HG03575 (cell line): ENCODE results near the gene ARL13A.

Experiments
- ATAC-seq: cut with Tn5 transposase; IDR thresholded peaks from one replicate; pipeline ENCODE4 v1.9.1; 2021; ENCODE audit not compliant: unreplicated experiment, insufficient number of reproducible peaks, low FRiP score; ENCODE audit errors: extremely low read depth

ARL13A gene

DNA sequence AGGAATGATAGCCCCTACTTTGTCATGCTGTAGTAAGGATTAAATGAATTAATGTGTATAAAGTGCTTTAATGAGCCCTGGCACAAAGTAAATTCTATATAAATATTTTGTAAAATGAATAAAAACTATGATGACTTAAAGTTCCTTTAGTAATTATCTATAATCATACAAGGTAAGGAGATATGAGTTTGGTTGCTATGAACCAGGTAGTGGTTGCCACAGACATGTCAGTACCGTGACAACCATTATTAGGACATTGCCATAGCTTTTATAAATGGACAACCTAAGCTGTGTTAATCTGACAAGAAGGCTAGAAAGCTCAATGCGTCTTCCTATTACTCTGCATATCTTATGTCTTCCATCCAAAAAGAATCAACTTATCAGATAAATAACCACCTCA is at the start of gene ARL13A:
ARL13A (plus strand) TSS at position 301 of the 400 bp plus-strand sequence. CDS start 3,982 bp downstream, outside the sequence.
- ATAC-seq, result no peak

- no peak for ATAC-seq
Observed at GRCh38 chrX:100924375-100924774, 45.1 kb upstream of the ARL13A start.

DNA sequence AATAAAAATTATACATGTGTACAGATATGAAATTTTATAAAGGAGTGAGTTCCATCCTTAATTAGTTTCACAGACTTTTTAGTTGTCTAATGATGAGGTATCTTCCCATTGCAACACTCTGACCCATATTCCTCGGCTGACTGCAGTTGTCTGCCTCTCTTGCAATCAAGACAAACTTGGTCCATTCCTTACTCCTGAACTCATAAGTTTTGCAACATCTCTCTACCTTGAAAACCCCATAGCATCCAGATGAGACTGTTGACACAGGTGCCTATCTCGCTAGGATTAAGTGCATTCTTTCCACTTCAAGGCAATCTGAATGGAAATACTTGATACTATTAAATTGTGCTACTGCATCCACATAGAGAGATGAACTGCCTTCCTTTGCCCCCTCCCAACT is 43.1 kb upstream of the ARL13A start:
- ATAC-seq, result no peak

GRCh38 chrX:100928660-100929613 is 40.6 kb upstream of the ARL13A start, which contains the start of gene XKRX:
Gene XKRX, minus strand, starts transcription at chrX:100928917. Its CDS starts 613 bp downstream, at chrX:100928304.
- no peak for ATAC-seq

- peak; percentile 45 for ATAC-seq
Observed at GRCh38 chrX:100931218-100931924, 38.1 kb upstream of the ARL13A start.

GRCh38 chrX:100931925-100932285 is 37.6 kb upstream of the ARL13A start:
- no peak for ATAC-seq

GRCh38 chrX:100935767-100936166 is 33.7 kb upstream of the ARL13A start:
- no peak for ATAC-seq

DNA sequence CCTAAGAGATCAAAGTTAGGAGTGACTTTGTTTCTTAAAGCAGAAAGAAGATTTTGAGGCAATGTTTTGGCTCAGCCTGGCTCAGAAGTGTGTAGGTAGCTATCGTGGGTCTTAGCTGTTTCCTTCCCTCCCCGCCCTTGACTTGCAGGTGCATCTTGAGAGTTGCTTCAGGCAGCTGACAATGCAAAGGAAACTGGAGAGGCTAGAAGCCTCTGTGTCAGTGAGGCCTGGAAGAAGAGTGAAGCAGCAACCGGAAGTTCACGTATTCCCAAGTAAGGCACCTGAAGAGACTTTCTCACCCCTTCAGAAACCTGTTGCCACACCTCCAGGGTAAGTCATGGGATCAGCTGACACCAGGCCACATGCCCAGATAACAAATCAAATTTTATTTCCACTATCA is 30.2 kb upstream of the ARL13A start:
- ATAC-seq, result no peak

DNA sequence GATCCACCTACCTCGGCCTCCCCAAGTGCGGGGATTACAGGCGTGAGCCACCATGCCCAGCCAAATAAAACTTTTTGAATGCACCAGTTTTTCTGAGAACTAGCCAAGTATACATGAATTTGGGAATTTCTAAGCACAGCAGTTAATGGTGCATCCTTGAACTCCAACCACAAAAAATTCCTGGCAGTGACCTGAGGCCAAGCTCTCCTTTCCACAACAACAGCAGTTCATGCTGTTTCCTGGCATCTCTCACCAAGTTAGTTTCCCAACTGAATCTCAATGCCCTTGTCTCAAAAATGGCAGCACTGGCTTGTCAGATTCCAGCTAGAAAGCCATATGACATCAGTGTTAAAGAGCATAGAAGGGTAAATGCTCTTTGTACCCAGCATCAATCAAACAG is 24.9 kb upstream of the ARL13A start:
- no peak for ATAC-seq

GRCh38 chrX:100946299-100946927 is 23.1 kb upstream of the ARL13A start:
- ATAC-seq, result no peak

- no peak for ATAC-seq
Observed at GRCh38 chrX:100948557-100948956, 21.0 kb upstream of the ARL13A start.

- no peak for ATAC-seq
Observed at GRCh38 chrX:100962811-100963210, 6.7 kb upstream of the ARL13A start.

GRCh38 chrX:100964362-100964761 is 5.1 kb upstream of the ARL13A start:
- no peak for ATAC-seq

- ATAC-seq, result no peak
Observed at GRCh38 chrX:100969936-100970335, 428 bp downstream of the ARL13A start.

GRCh38 chrX:100973411-100973810 is 3.9 kb downstream of the ARL13A start:
- no peak for ATAC-seq

DNA sequence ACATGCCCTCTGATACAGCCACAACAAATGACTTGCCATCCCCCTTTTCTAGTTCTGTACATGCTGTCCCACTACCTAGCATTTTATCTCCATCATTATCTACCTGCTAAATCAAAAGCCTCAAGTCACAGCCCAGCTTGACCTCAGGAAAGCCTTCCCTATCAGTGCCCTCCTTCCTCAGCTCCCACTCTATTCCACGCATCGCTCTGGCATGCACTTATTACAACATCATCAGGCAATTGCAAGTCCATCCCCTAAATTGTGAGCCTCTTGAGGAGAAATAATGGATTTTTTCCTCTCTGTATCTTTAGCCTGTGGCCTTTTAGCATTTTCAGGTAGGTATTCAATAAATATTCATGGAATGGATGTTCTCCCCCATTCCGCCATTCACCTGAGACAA is 5.7 kb downstream of the ARL13A start:
- no peak for ATAC-seq

DNA sequence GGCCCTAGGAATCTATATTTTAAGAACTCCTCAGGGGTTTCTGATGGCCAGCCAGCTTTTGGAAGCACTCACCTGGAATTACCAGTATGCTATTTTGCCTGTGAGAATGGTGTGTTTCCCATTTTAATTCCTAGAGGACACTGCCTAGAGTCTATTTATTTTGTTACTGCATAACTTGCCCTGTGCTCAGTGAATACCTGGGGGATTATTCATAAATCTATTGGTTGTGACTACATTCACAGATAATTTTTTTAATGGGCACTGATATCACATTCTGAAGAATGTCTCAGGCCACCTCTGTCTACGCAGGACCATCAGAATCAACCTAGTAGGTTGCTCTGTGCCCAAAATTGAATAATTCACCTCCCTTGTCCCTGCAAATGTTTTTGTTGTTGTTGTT is 6.7 kb downstream of the ARL13A start:
- no peak for ATAC-seq

DNA sequence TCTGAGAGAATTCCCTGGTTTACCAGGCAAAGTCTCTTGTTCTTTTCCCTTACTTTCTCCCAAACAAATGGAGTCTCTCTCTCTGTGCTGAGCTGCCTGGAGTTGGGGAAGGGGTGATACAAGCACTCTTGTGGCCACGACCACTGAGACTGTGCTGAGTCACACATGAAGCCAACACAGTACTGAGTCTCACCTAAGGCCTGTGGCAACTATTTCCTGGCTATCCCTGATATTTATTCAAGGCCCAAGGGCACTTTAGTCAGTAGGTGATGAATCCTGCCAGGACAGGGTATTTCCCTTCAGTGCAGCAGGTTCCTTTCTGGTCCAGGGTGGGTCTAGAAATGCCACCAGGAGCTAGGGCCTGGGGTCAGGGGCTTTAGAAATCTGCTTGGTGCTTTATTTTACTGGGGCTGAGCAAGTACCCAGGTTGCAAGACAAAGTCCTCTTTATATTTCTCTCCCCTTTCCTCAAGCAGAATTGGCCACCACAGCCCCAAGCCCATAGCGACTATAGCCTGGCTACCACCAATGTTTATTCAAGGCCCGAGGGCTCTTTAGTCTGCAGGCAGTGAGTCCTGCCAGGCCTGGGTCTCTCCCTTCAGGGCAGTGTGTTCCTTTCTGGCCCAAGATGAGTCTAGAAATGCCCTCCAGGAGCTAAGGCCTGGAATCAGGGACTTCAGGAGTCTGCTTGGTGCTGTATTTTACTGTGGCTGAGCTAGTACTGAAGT is 10.5 kb downstream of the ARL13A start:
- no peak for ATAC-seq
